Glutamatergic neuron (in vitro differentiated cells): Measurements from ENCODE around the gene GOLGA6A. TPM values are rescaled to one million over a fixed set of nuclear protein-coding genes. Genes with fewer than 3 reads are reported as not detected.

Experiments
- DNase-seq: peaks from one replicate; pipeline ENCODE4 v3.0.0; 2022
- H3K27ac Mint-ChIP-seq: one replicate; pipeline ENCODE4 v1.8.0; 2020; ENCODE audit warnings: mild to moderate bottlenecking, mixed read lengths, inconsistent platforms; ENCODE audit not compliant: unreplicated experiment
- H3K27me3 Mint-ChIP-seq: one replicate; pipeline ENCODE4 v1.8.0; 2020; ENCODE audit warnings: mild to moderate bottlenecking, moderate library complexity, mixed read lengths, inconsistent platforms; ENCODE audit not compliant: unreplicated experiment
- H3K36me3 Mint-ChIP-seq: one replicate; pipeline ENCODE4 v1.8.0; 2020; ENCODE audit warnings: mild to moderate bottlenecking, mixed read lengths, inconsistent platforms; ENCODE audit not compliant: unreplicated experiment
- H3K4me1 Mint-ChIP-seq: one replicate; pipeline ENCODE4 v1.8.0; 2020; ENCODE audit warnings: mild to moderate bottlenecking, low read depth, mixed read lengths, inconsistent platforms; ENCODE audit not compliant: unreplicated experiment
- H3K4me3 Mint-ChIP-seq: one replicate; pipeline ENCODE4 v1.8.0; 2020; ENCODE audit warnings: mild to moderate bottlenecking, mixed read lengths, inconsistent platforms; ENCODE audit not compliant: unreplicated experiment
- H3K9me3 Mint-ChIP-seq: one replicate; pipeline ENCODE4 v1.8.0; 2020; ENCODE audit warnings: mild to moderate bottlenecking, moderate library complexity, mixed read lengths, inconsistent platforms; ENCODE audit not compliant: unreplicated experiment
- CTCF ChIP-seq: fragments of 200-600 bp; sonication (generic); IDR thresholded peaks from one replicate; pipeline ENCODE4 v1.5.0; 2021; ENCODE audit not compliant: partially characterized antibody, unreplicated experiment
- total RNA-seq: library from RNA; stranded (reverse); fragmentation: NEBNext Ultra II Directional; extraction: Animal tissue kit (Norgen Biotek cat#: 25700); gene quantifications from one replicate; pipeline ENCODE4 v1.2.1, GENCODE V29; 2021; ENCODE audit not compliant: unreplicated experiment

GOLGA6A gene
- total RNA-seq, 1 donor from 2014 or later = 0.83 TPM

GRCh38 chr15:74043425-74044266 is 38.7 kb downstream of the GOLGA6A start:
- TF ChIP-seq CTCF = no peak
- Mint-ChIP-seq H3K4me1 (peaks cover 6% of the 10 kb centered on the region), H3K27me3 (peaks cover 3% of the 10 kb centered on the region), H3K9me3 (peaks cover 4% of the 10 kb centered on the region), H3K36me3 (no peaks in the 10 kb centered on the region), H3K27ac (no peak overlapping the region), H3K4me3 (no peak overlapping the region)
- DNase-seq = no peak

- H3K27me3 Mint-ChIP-seq = peaks cover 5% of the 10 kb centered on the region
- DNase-seq = no peak
- TF ChIP-seq CTCF = no peak
- H3K36me3 Mint-ChIP-seq = no peaks in the 10 kb centered on the region
- peaks cover 6% of the 10 kb centered on the region for H3K4me1 Mint-ChIP-seq
- H3K9me3 Mint-ChIP-seq = peaks cover 4% of the 10 kb centered on the region
- no peak overlapping the region for H3K4me3 Mint-ChIP-seq
- no peak overlapping the region for H3K27ac Mint-ChIP-seq
Observed at GRCh38 chr15:74042603-74043424, 39.5 kb downstream of the GOLGA6A start.

GRCh38 chr15:74041777-74042435 is 40.4 kb downstream of the GOLGA6A start:
- TF ChIP-seq CTCF = no peak
- no peaks in the 10 kb centered on the region for H3K36me3 Mint-ChIP-seq
- H3K4me3 Mint-ChIP-seq = no peak overlapping the region
- H3K4me1 Mint-ChIP-seq = peaks cover 13% of the 10 kb centered on the region
- no peak for DNase-seq
- H3K27me3 Mint-ChIP-seq = peaks cover 4% of the 10 kb centered on the region
- peaks cover 4% of the 10 kb centered on the region for H3K9me3 Mint-ChIP-seq
- no peak overlapping the region for H3K27ac Mint-ChIP-seq

GRCh38 chr15:74041311-74041756 is 41.0 kb downstream of the GOLGA6A start:
- H3K36me3 Mint-ChIP-seq = no peaks in the 10 kb centered on the region
- H3K9me3 Mint-ChIP-seq = peaks cover 6% of the 10 kb centered on the region
- H3K27ac Mint-ChIP-seq = no peak overlapping the region
- no peak for DNase-seq
- peaks cover 18% of the 10 kb centered on the region for H3K4me1 Mint-ChIP-seq
- H3K27me3 Mint-ChIP-seq = peaks cover 7% of the 10 kb centered on the region
- no peak for TF ChIP-seq CTCF
- H3K4me3 Mint-ChIP-seq = no peak overlapping the region
